ENCODE measurements around the gene TNS3.
"Not testable (repeated sequence)": the region's sequence is repeated elsewhere in the genome, so short reads cannot be mapped to it uniquely, and the experiment has no call there.

Gene TNS3

DNA sequence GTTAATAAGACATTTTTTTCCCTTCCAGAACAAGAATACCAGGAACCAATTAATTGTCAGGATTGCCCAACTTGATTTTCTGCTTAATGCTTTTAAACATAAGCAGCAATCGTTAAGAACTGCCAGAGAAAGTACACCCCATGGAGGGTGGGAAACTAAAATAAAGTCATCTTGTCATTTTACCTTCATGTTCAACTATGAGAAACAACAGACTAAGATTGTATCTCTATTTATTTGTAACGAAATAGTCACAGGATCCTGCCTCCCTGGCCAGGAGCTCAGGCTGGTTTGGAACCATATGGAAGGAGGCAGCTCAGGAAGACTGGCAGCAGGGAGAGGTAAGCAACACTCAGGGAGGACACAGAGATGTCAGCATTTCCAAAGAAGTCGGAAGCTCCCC is 129.6 kb downstream of the TNS3 start:
- no peak for DNase-seq (ENCODE audit: low read depth in 2 of 2)

DNA sequence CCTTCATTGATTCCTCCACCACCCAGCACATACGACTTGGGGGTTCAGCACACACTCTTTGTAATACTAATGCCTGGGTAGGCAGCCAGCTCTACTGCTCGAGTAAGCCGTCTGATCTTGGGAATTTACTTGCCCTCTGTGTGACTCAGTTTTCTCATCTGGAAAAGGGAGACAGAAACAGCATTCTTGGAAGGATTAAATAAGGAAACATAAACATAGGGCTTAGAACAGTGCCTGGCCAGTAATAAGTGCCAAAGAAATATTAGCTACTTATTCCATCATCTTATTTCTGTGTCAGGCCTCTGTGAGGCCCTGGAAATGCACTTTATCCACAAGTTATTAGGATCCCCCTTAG is 130.1 kb downstream of the TNS3 start:
- no peak for DNase-seq (ENCODE audit: low read depth in 2 of 2)

DNA sequence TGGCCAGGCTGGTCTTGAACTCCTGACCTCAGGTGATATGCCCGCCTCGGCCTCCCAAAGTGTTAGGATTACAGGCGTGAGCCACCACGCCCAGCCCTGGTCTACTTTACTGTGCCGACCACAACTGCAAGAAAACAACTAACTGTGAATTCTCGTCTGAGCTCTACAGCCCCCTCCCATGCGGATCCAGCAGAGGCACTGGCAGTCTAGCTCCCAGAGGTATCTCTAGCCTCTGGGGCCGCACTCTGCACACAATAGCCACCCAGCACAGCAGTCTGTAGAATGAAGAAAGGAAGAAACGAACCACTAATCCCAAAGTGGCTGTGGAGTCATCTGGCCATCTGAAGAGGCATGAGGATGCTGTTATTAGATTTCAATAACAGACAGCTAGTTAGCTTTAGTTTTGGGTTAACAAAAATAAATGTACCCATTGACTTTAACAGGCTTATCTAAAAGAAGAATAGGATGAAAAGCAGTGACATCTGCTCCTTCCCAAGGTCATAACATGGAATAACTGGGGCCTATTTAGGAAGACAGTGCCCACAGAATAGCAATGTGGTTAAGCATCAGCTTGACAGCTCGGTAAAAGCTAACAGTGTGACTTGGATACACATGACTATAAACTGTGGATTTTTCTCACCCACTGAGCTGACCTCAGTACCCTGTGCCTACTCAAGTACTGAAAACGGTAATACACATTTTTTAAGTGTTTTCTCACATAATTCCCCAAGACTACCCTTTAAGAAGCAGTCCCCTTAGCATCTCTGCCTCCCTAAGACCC is 131.9 kb downstream of the TNS3 start:
- DNase-seq (ENCODE audit: low read depth in 2 of 2) = no peak

DNA sequence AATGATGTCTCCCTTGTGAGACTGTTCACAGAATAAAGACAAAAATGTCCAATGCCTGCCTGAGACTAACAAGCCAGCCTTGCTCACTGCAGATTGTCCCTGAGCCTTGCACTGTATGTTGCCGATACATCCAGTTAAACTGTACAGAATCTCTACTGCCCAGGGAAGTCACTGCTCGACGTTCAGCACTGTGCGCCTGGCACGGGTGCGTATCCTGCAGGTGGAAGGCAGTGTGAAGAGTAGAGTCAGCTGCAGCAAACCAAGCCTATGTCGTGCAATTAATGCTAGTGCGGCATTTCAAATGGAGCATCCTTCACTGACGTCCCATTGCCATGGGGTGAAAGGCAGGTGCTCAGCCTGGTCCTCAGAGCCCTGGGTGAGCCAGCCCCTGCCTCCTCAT is 132.9 kb downstream of the TNS3 start:
- no peak for DNase-seq (ENCODE audit: low read depth in 2 of 2)

DNA sequence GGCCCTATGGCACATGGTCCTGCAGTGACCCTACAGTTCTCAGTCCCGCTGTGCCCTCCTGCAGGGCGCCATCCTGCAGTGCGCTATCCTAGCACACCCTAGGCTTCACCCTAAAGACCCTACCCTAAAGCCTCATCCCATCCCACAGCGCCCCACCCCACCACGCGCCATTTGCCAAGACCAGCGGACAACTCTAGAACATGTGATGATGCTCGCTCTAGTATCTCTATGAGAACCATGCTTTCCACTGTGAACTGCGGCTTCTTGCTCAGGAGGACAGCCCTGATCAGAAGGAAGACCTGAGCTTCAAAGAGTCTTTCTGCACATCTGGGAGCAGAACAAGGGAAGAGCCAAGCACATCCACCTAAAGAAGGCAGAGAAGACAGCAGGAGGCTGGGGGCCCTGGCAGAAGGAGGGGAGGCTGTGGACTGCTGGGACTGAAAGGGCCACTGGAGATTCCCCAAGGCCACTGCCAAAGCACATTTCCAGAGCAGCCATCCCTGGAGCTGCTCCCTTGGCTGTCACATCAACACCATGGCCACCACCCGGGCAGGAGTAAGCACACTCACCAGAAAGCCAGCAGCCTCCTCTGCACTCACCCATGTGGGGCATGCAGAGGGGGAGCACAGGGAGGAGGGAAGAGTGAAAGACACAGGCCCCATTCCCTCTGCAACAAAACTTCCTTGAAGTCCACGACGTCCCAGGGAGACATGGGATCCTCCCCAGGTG is 134.1 kb downstream of the TNS3 start:
- no peak for DNase-seq (ENCODE audit: low read depth in 2 of 2)

DNA sequence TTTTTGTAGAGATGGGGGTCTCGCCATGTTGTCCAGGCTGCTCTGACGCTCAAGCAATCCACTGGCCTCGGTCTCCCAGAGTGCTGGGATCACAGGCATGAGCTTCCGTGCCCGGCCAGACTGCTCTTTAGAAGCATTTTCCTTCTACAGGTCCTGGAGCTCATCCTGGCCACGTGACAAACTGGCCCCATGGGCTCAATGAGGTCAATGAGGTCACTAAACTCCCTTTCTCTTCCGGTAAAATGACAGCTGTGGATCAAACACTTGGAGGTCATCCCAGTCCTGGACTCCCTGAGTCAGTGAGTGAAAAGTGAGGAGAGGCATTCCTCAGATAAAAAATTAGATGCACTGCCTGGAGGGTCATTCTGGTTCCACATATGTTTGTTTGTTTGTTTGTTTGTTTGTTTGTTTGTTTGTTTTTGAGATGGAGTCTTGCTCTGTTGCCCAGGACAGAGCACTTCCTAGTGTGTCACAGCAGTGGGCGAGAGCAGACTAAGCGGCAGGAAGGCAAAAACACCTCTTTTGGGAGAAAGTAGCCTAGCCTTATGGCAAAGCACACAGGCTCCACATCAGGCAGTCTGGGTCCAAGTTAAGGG is 134.9 kb downstream of the TNS3 start:
- no peak for DNase-seq (ENCODE audit: low read depth in 2 of 2)

DNA sequence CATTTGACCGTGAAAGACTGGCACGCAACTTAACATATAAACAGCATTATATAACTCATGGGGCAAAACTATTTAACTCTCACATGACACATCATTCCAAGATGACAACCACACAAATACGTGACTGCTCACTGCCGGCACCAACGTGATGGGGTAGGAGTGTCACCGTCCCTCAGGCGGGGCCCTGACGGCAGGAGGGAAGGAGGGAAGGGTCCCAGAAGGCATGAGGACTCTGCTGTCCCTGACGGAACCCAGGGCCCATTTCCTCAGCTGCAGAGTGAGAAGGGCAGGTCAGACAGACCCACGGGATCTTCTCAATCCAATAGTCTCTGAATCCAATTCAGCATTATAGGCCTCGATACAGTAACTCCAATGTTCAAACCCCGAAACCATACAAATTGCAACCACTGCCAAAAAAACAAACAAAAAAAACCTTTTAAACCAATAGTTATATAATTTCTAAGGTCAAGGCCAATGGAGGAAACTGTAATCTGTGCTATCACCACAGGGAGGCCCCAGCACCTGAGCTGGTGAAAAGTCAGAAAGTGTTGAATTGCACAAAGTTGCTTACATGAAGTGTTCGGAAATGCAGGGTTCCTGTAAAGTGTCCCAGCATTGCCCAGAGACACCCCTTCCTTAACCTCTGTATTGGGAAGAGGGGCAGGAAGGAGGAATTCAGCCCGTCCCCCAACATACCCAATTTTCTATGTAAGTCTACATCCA is 137.4 kb downstream of the TNS3 start:
- DNase-seq (ENCODE audit: low read depth in 2 of 2) = no peak

DNA sequence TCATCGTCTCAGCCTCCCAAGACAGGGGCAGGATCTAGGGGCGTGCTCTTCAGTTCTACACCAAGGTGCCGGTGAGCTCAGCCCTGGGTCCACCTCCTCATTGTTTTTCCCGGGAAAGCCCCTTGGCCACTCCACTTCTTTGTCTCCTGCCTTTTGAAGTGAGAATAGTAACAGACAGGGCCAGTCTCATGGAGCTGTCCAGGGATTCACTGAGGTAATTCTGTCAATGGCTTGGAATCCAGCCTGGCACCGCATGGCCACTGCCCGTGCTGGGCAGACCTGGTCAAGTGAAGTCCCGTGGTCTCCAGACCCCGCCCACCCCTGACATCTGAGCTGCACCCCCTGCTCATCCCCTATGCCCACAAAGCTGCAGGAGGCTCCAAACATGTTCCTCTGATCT is 138.9 kb downstream of the TNS3 start:
- DNase-seq (ENCODE audit: low read depth in 2 of 2) = no peak

DNA sequence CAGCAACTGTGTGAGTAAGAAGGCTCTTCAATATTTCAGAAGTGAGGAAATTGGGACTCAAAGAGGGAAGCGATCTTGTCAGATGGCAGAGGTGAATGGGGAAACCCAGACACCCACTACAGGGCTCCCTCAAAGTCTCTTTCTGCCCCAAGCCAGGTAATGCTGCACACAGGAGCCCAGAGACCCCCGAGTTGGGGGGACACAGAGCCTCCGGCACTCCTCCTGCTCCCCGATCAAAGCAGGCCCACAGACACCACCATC is 139.4 kb downstream of the TNS3 start:
- DNase-seq (ENCODE audit: low read depth in 2 of 2) = no peak

DNA sequence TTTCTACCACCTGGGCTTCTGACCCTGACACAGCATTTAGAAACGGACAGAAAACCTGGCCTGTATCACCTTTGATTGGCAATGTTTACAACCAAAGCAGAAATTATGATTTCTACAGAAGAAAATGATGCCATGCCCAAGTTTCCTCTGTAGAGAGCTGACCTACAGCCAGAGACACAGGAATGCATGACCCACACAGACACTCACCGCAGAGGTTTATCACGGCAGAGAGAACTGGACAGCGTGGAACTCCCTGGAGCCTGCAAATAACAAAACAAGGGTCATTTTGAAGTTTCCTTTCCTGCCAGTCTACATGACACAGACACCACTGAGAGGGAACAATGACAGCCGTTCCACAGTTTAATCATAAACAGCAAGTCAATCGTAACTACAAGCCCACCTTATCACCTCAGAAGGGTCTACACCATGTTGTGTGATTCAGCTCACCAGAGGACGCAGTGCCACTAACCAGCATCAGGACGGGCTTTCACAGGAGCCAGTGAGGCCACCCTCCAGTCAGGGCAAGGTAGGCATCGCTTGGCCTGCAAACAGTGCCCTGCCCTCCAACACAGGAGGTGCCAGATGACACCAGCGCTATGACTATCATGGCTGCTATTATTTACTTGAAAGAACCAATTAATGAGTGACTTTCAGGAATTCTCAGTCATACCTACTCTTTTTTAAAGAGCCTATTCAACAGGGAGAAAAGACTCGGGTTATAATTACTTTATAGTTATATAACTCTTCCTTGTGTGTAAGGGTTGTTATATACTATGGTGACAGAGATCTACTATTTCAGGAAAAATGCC is 139.9 kb downstream of the TNS3 start:
- DNase-seq (ENCODE audit: low read depth in 2 of 2) = no peak

DNA sequence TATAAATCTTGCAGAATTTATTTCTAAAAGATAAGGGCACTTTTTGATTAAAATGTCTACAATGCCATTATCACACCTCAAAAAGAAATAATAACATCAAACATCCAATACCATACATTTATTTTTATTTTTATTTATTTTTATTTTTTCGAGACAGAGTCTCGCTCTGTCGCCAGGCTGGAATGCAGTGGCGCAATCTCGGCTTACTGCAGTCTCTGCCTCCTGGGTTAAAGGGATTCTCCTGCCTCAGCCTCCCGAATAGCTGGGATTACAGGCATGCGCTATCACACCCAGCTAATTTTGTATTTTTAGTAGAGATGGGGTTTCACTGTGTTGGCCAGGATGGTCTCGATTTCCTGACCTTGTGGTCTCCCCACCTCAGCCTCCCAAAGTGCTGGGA is 140.9 kb downstream of the TNS3 start:
- not testable (repeated sequence) for DNase-seq (ENCODE audit: low read depth in 2 of 2)

DNA sequence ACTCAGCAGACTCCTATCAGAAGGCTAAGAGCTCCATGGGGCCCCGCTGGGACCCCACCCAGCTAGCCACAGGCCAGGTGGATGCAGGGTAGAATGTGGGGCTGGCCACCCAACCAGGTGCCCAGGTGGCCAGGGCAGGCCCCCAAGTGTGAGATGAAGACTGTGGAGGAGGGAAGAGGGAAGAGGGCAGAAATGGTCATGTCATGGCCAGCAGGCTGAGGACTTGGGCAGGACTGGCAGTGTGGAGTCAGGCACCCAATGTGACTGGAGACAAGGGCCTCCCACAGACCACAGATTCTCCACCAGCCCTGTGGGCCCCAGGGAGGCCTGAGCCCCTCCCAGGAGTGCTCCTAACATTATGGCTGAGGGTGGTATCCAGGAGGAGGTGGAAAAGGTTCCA is 141.6 kb downstream of the TNS3 start:
- no peak for DNase-seq (ENCODE audit: low read depth in 2 of 2)

DNA sequence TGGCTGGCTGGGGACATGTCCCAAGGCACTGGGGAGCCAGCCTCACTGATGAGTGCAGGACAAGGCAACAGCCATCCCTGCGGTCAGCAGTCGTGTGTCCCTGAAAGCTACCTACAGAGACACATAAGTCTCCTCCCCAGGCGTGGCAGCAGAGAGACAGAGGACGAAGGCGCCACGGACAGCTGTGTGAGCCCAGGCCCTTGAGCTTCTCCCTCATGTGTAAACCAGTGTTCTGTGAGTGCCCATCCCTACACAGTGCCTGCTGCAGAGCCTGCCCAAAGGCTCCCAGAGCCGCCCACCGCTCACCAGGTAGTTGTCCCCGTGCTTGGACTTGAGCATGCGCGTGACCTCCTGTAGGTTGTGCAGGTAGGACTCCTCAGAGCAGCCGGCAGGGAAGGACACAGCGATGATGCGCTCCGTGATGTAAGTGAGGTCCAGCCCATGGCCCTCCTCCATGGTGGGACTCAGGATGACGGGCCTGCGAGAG is 142.7 kb downstream of the TNS3 start:
- DNase-seq (ENCODE audit: low read depth in 2 of 2) = no peak

DNA sequence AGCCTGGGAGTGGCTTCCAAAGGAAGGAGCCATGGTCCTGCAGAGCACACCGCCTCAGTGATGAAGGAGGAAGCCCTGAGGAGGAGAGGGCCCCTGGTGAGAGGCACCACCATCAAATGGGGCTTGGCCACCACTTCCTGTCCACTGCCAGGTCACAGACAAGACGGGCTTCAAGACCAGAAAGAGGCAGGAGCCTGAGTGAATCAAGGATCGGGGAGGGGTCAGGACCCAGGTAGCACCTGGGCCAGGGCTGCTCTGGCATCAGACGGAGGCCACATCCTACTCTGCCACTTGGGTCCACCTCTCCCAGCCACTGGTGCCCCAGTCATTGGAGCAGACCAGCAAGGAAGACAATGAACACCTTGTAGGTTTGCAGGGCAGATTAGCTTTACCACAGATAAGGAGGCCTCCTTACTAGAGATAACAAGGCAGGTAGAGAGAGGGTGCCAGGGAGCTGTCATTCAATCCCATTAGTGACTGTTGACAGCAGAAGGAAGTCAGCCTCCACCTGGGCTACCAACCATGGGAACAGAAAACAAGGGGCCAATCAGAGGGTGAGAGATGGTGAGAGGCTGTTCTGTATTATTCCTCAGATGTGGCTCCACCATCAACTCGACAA is 143.4 kb downstream of the TNS3 start:
- no peak for DNase-seq (ENCODE audit: low read depth in 2 of 2)

DNA sequence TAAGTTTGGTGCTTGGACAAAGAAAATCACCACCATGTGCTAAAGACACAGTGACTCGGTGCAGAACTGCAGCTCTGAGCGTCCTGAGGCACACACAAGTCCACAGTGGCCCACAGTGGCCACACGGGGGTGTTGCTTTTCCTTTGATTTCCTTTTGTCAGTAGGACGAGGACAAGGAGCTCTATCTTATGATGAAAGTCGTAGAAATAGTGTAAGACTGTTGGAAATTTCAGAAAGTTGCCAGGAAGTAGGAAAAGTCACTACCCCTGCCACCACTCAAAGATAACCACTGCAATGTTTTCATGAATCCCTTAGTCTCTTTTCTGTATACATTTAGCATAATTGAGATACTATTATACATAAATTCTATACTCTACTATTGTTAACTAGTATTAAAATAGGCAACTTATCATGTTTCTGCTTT is 146.0 kb downstream of the TNS3 start:
- DNase-seq (ENCODE audit: low read depth in 2 of 2) = no peak

DNA sequence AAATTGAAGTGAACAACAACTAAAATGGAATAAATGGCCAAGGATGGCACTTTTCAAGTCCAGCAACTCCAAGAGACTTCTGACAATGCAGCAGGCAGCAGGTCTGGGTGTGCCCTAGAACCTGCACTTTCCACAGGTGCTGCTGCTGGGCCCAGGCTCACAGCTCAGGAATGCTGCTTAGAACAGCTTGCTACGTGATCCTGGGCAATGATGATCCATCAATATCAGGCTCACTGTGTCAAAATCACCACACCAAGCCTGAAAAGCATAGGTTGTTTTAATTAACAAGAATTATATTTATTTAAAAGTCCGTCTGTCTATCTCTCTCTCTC is 148.4 kb downstream of the TNS3 start:
- DNase-seq (ENCODE audit: low read depth in 2 of 2) = no peak

DNA sequence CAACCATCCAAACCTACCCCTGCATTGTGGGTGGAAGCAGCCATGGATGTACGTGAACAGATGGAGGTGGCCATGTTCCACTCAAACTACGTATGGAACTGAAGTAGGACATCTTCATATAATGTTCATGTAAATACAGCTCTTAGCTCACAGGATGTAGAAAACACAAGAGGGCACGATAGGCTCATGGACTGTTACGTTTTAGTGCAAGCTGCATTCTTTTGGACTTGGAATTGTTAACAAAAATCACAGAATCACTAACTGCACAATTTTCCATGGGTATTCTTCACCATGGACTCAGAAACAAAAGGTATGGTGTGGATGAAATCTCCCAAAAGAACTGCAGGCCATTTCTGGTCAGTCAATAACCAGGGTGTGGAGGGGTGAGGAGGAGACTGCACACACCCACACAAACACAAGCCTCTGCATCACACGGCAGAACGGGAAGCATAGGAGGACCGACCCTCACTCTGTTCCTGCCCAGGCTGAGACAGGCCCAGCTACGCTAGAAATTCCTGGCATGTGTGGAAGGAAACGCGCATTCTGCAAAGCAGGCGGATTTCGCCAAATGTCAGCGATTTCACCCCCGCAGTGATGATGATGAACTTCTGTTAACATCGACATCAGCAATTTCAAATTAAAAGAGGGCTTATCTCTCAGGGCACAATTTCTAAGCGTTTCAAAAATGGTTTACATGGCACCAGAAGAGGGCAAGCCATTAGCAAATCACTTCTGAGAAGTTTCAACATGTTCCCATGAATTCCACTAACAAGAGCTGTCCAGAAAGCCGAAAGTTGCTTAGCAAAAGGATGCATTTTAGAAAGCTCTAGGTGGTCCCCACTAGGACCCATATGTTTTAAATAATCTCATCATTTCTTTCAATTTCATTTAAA is 149.0 kb downstream of the TNS3 start:
- DNase-seq (ENCODE audit: low read depth in 2 of 2) = no peak

DNA sequence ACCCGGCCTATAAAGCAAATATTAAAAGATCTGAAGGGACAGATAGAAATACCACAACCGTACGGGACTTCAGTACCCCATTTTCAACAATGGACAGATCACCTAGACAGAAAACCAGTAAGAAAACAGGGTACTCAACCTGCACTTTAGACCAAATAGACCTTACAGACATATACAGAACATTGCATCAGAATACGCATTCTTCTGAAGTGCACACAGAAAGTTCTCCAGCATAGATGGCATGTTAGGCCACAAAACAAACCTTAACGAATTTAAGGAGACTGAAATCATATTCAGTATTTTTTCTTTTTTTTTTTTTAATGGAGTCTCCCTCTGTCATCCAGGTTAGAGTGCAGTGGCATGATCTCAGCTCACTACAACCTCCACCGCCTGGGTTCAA is 151.5 kb downstream of the TNS3 start:
- DNase-seq (ENCODE audit: low read depth in 2 of 2) = no peak

DNA sequence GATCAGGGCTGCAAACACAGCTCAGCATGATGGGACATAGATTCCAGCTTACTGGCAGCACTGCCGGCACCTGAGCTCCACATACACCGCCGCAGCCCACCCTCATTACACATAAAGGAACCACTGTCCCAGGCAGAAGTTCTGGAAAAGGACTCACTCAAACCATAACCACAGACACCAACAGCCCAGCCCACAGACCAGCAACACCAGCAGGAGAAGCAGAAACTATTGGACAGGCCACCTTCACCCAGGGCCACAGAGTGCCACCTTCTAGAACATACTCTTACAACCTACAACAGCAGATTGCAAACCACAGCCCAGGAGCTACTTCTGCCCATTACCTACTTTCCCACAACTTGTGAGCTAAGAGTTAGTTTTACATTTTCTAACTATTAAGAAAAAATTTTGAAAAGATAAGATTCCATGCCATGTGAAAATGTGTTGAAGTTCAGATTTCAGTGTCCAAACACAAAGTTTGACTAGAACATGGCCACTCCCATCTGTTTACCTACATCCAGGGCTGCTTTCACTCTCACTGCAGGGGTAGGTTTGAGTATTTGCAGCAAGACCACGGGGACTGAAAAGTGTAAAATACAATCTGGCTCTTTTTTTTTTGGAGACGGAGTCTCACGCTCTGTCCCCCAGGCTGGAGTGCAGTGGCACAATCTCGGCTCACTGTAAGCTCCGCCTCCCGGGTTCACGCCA is 153.0 kb downstream of the TNS3 start:
- no peak for DNase-seq (ENCODE audit: low read depth in 2 of 2)
